ENCODE measurements around the gene AFAP1L2.

The AFAP1L2 gene

DNA sequence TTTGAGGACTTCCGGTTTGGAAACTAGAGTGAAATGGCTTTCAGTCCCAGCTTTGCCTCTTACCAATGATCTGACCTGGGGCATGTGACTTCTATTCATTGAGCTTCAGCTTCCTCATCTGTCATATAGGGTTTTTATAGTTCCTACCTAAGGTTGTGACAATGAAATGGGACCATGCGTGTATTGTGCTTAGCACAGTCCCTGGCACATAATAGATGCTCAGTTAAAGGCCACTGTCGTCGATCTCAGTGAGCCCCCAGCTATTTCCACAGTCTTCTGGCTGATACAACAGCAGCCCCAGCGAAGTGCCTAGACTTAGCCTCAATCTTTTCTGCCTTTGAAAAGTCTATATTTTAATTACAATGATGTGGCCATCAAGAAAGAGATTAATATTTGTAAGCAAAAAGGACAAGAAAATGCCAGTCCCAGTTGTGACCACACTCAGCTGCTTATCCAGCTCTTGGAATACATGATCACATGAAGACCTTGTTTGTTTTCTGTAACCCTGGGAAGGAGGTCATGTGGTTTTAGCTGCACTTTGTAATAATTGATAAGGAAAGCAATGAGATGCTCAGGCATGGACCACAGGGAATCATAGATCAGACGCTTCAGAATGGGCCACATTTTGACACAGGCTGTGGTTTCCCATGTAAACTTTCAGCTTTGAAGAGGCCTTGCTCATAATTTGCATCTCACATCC is 120.6 kb downstream of the AFAP1L2 start:
- no peak for DNase-seq

DNA sequence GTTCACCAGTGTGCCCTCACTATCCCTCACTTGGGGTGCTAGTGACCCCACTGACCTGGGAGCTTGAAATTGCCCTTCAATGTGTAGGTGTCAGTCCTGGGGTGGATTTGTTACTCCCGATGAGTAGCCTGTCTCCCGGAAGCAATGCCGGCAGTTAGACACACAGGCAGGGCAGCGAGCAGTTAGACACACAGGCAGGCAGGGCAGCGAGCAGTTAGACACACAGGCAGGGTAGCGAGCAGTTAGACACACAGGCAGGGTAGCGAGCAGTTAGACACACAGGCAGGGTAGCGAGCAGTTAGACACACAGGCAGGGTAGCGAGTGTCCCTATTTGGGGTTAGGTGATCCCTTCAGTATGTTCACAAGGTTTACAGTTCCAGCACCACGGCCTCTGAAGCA is 121.2 kb downstream of the AFAP1L2 start:
- no peak for DNase-seq

GRCh38 chr10:114282526-114282925 is 121.8 kb downstream of the AFAP1L2 start:
- DNase-seq: no peak

DNA sequence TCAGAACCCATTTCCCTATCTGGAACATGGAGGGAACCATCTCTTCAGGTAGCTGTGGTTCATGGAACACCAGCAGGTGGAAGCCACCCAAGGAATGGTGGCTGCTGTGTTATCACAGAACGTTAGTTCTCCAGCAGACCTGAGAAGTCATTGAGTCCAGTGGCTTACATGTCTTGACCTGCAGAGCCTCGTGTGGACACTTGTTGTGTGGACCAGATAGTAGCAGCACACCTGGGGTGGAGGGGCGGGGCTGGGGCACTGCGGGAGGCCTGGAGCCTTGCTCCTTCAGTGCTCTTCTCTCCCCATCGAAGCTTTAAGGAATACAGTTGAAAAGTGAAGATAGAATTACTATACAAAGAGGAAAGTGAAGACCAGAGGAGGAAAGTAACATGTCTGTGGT is 122.8 kb downstream of the AFAP1L2 start:
- no peak for DNase-seq

DNA sequence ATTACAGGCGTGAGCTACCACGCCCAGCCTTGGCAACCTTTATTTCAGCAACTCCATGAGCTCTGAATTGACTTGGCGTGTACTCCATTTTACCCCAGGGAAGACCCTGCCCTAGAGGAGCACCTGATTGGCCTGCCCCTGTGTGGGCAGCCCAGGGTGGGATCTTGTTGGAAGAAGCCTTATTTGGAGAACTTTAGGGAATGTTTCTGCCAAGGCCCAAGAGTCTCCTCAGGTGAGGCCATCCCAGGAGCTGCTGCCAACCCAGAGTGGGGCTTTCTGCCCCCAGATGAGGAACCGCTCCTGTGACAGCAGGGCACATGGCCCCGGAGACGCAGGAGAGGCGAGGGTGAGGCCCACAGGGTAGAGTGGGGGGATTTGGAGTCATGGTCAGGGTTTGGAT is 123.3 kb downstream of the AFAP1L2 start:
- DNase-seq: no peak

- DNase-seq: no peak
These were observed 124.2 kb downstream of the AFAP1L2 start for GRCh38 chr10:114279901-114280644.

DNA sequence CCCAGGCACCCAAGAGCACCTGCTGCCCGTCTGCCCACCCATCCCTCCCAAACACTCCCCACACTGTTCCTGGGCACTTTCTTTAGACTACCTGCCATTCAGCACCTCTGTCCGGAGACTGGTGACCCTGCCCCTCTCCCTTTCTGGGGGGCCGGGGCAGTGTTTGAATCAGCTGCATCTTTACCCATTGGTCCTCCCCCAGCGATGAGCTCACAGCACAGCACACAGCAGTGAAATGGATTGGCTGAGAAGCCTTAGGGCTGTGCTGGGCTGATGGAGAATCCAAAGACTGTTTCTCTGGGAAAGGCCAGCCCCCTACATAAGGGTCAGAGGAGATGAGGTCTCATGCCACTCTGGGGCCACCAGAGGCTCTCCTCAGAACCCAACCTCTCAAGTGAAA is 125.0 kb downstream of the AFAP1L2 start:
- no peak for DNase-seq

- DNase-seq: no peak
These were observed 125.5 kb downstream of the AFAP1L2 start for GRCh38 chr10:114278884-114279191.

- no peak for DNase-seq
These were observed 126.0 kb downstream of the AFAP1L2 start for GRCh38 chr10:114278140-114278883.

GRCh38 chr10:114276671-114277070 is 127.6 kb downstream of the AFAP1L2 start:
- no peak for DNase-seq

DNA sequence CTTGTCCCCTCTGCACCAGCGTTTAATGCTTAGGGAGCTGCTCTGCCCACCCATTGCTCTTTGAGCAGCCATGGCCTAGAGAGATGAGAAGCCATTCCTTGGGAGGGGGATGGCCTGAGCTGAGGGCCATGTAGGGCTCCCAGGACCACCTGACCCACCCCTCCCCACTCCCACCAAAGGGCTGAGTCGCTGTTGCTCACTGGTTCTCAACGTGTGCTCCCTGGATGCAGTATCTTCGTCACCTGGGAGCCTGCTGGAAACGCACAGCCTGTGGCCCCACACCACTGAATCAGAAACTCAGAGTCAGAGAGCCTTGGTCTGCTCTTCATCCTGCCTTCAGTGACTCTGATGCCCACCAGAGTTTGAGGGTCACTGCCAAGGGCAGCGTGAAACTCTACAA is 128.2 kb downstream of the AFAP1L2 start:
- DNase-seq: no peak

DNA sequence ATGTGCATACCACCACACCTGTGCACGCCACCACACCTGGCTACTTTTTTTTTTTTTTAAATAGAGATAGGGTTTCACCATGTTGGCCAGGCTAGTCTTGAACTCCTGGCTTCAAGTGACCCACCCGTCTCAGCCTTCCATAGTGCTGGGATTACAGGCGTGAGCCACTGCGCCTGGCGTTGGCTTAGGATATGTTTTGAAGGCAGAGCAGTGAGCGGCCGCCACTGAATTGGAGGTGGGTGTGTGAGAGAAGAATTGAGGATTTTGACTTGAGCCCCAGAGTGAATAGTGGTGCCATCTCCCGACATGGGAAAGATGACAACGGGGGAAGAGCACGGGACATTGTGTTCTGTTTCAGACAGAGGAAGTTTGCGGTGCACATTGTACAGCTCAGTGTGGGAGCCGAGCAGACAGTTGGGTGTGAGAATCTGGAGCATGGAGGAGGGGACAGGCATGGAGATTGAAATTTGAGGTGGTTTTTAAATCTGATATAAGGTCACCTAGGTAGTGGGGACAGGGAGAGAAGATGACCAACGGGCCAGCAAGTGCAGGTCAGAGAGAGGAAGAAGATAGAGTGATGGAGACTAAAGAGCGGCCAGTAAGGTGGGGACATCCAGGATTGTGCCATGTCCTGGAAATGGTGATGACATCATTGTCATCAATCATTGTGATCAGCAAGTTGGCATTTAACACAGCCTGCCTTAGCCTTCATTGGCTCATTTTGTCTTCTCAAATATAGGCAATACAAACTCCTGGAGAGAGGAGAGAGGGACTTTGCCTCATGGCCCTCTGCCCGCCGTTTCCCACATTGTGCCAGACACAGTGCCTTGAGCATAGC is 129.5 kb downstream of the AFAP1L2 start:
- no peak for DNase-seq

- no peak for DNase-seq
These were observed 130.4 kb downstream of the AFAP1L2 start for GRCh38 chr10:114273910-114274309.

- no peak for DNase-seq
These were observed 131.6 kb downstream of the AFAP1L2 start for GRCh38 chr10:114272696-114273095.

DNA sequence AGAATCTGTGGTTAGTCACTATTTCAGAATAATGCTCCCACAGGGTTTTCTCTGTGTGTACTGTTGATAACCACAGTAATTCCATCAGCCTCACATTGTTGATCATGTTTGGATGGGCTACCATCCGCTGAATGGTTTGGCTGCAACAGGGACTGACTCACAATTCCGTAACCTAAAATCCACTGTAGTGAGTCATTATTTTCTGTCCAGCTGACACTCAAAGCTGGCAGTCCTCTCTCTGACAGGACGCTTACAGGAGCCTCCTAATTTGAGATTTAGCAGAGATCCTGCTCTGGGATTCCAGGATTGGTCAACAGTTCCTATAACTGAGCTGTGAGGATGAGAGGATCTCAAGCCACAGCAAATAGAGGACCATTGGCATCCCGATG is 132.5 kb downstream of the AFAP1L2 start:
- DNase-seq: no peak

- no peak for DNase-seq
These were observed 133.1 kb downstream of the AFAP1L2 start for GRCh38 chr10:114271075-114271778.

DNA sequence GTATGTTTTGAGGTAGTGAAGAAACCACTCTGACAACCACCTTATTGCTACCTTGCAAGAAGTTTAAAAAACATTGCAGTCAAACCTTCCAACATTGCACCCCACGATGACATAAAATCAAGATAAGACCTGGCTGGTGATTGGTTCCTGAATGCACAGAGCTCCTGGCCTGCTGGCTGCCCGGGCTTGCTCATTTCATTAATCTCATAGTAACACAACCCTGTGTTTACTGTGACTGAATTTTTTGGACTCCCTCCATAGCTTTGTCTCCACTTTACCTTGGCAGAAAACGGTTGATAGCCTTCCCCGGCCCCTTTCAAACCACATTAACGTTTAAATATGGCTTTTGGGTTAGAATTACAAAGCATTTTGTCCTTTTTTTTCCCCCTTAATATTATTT is 137.8 kb downstream of the AFAP1L2 start:
- no peak for DNase-seq

GRCh38 chr10:114265392-114266053 is 138.8 kb downstream of the AFAP1L2 start:
- DNase-seq: no peak

DNA sequence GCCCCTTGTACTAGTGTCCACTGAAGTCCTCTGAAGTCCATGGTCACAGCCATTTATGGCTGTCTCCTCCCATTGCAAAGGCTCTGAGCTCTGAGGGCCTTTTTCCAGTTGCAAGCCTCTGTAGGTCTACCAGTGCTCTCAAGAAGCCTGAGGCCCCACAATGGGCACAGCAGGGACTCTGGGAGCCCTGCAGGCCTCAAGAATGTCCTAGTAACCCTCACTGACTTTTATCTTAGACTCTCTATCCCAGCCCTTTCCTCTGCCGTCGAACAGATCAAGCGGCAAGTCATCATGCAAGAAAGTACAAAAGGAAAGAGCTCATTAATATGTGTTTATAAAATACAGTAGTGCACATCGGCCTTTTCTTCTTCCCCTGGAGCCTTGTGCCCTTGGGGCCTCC is 141.8 kb downstream of the AFAP1L2 start:
- DNase-seq: no peak

- no peak for DNase-seq
These were observed 143.2 kb downstream of the AFAP1L2 start for GRCh38 chr10:114261076-114261475.

- DNase-seq: no peak
These were observed 143.9 kb downstream of the AFAP1L2 start for GRCh38 chr10:114260366-114260765.

DNA sequence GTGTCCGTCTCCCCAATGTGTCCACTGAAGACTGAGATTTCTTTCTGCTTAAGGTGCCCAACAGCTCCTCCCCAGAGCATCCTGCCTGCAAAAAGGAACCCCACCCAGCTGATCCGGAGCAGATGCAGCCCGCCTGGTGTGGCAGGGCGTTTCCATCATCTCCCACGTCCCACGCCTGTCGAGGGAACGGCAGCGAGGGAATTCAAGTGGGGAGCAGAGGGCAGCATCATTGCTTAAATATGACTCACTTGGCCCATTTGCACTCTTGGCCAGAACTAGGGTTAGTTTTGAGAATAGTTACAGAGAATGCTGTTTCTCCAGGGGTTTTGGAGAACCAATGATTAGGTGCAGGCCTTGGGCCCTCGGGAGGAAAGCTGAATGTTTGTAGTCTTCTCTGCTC is 144.5 kb downstream of the AFAP1L2 start:
- no peak for DNase-seq

All from central memory CD4-positive, alpha-beta T cell (primary cell).